Measurements from ENCODE around the gene SNAP25.

Gene SNAP25

DNA sequence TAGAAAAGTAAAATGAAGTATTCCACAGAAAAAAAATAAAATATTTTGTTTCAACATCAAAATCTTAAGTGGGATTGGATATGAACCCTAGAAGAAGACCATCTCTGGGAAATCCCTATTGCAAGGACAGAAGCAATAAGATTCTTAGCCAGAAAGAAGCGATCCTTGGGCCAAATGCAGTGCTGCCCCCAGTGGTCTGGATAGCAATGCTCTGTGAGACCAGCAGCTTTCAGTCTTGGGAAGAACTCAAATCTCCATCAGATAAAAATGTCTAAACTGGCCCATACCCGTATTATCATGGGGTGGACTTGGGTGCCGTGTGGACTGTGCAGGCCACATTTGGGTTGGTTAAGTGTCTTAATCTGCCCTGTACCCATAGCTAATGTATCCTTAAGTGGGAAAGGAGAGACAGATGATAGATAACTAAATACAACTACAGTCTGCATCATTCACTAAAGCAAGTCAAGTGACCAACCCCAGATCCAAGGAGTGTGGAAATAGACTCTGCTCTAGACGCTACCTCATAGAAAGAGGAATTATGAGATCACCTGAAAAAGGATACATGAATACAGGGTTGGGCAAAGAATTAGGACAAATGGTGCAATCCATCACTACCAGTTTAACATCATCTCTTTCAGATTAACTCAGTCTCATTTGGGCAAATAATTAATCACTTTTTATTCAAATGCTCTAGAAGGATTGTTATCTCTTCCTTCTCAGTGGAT, 38.9 kb upstream of the SNAP25 start:
- Histone ChIP-seq H3K4me3 (ENCODE audit: extremely low read depth, insufficient read depth, low read length, poor library complexity, severe bottlenecking) (no peak overlapping the region), H3K27ac (ENCODE audit: low read depth, low read length, severe bottlenecking) (no peak overlapping the region), H3K9me3 (ENCODE audit: control insufficient read depth, low read length) (no peaks in the 10 kb centered on the region), H3K4me1 (ENCODE audit: control insufficient read depth, insufficient read depth, low read length, poor library complexity, severe bottlenecking) (no peaks in the 10 kb centered on the region), H3K36me3 (ENCODE audit: control insufficient read depth, insufficient read depth, low read length) (no peaks in the 10 kb centered on the region)
- WGBS, 2 experiments (ENCODE audit: insufficient coverage in 2 of 2): 50 to 84% methylated on average over 1 to 3 of the region's 4 CpGs

- Histone ChIP-seq H3K27ac (ENCODE audit: low read depth, low read length, severe bottlenecking) (no peak overlapping the region), H3K36me3 (ENCODE audit: control insufficient read depth, insufficient read depth, low read length) (no peaks in the 10 kb centered on the region), H3K4me1 (ENCODE audit: control insufficient read depth, insufficient read depth, low read length, poor library complexity, severe bottlenecking) (no peaks in the 10 kb centered on the region), H3K4me3 (ENCODE audit: extremely low read depth, insufficient read depth, low read length, poor library complexity, severe bottlenecking) (no peak overlapping the region), H3K9me3 (ENCODE audit: control insufficient read depth, low read length) (no peaks in the 10 kb centered on the region)
- 100% methylated on average over 2 of the region's 2 CpGs; no CpG with 5 or more reads in 1 of the 2 experiments for WGBS, 2 experiments (ENCODE audit: insufficient coverage in 2 of 2)
These were observed 37.9 kb upstream of the SNAP25 start for GRCh38 chr20:10180651-10181235.

DNA sequence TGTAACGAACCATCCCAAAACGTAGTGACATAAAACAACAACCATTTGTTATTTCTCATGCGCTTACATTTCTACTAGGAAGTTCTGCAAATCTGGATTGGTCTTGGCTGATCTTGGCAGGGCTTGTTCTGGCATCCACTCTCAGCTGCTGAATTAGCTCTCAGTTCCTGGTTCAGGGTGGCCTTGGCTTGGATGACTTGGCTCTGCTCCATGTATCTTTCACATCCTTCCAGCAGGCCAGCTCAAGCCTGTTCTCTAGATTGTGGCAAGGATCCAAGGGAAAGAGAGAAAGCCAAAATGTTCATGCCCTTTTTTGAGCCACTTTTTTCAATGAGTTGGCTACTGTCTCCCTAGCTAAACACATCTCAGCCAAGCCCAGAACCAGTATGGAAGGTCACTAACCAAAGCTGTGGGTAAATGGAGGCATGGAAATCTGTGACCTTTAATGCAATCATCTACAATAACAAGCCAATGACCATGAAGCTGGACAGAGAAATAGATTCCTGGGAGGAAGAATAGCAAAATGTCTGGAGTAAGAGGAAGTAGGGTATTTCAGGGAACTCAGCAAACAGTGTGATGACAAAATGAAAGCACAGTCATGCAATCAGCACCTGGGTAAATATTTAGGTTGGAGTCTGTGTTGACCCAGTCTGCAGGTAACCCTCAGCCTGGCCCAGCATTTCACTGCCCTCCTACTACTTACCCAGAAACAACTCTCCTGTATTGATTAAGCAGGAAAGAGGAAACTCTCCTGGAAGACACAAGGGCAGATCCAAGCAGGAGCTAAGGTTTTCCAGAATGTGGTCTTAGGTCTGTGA, 32.7 kb upstream of the SNAP25 start:
- WGBS, 2 experiments (ENCODE audit: insufficient coverage in 2 of 2): 93 to 100% methylated on average over 2 to 3 of the region's 3 CpGs

DNA sequence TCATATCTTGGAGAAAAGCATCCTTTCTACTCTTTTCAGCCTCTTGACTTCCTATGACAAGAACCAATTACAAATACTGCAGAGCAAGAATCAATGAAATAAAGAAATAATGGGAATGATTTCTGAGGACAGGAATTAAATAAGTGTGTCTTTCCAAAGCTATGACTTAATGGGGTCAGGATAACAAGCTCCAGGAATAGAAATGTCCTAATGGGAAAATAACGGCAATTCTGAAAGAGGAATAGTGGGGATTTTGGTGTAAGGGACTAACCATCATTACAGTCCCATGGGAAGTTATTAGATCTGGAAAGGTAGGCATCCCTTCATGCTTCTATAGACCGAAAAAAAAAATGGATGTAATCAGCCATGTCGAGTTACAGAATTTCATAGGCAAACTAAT, 28.2 kb upstream of the SNAP25 start:
- Histone ChIP-seq H3K9me3 (ENCODE audit: control insufficient read depth, low read length) (peaks cover 3% of the 10 kb centered on the region), H3K4me3 (ENCODE audit: extremely low read depth, insufficient read depth, low read length, poor library complexity, severe bottlenecking) (no peak overlapping the region), H3K4me1 (ENCODE audit: control insufficient read depth, insufficient read depth, low read length, poor library complexity, severe bottlenecking) (no peaks in the 10 kb centered on the region), H3K27ac (ENCODE audit: low read depth, low read length, severe bottlenecking) (no peak overlapping the region), H3K36me3 (ENCODE audit: control insufficient read depth, insufficient read depth, low read length) (no peaks in the 10 kb centered on the region)
- 78 to 100% methylated on average over 1 to 2 of the region's 3 CpGs for WGBS, 2 experiments (ENCODE audit: insufficient coverage in 2 of 2)

More for the DNA sequence above, 32.7 kb upstream of the SNAP25 start:
- Histone ChIP-seq H3K4me1 (ENCODE audit: control insufficient read depth, insufficient read depth, low read length, poor library complexity, severe bottlenecking) (no peaks in the 10 kb centered on the region), H3K9me3 (ENCODE audit: control insufficient read depth, low read length) (peaks cover 3% of the 10 kb centered on the region), H3K4me3 (ENCODE audit: extremely low read depth, insufficient read depth, low read length, poor library complexity, severe bottlenecking) (no peak overlapping the region), H3K27ac (ENCODE audit: low read depth, low read length, severe bottlenecking) (no peak overlapping the region), H3K36me3 (ENCODE audit: control insufficient read depth, insufficient read depth, low read length) (no peaks in the 10 kb centered on the region)

DNA sequence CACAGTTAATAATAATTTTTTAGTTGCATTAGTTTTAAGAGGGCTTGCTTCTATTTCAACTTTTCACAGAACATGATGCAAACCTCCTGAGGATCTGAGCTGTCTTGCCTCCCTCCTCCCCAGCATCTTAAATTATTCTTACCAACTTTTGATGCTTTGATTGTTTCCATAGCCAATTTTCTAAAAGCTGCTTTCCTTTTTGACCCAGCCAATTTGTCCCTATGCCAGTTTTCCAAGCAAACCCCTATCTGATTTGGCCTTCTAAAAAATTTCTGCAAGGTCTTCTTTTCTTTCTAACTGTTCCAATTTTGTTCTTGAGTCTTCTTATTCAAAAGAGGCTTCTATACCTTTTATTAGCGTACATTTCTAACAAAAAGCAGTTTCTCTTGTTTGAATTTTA, 26.5 kb upstream of the SNAP25 start:
- Histone ChIP-seq H3K4me1 (ENCODE audit: control insufficient read depth, insufficient read depth, low read length, poor library complexity, severe bottlenecking) (no peaks in the 10 kb centered on the region), H3K4me3 (ENCODE audit: extremely low read depth, insufficient read depth, low read length, poor library complexity, severe bottlenecking) (no peak overlapping the region), H3K36me3 (ENCODE audit: control insufficient read depth, insufficient read depth, low read length) (no peaks in the 10 kb centered on the region), H3K27ac (ENCODE audit: low read depth, low read length, severe bottlenecking) (no peak overlapping the region), H3K9me3 (ENCODE audit: control insufficient read depth, low read length) (no peaks in the 10 kb centered on the region)
- no CpG with 5 or more reads among the region's 1 CpG for WGBS, 2 experiments (ENCODE audit: insufficient coverage in 2 of 2)

GRCh38 chr20:10194166-10194565, 24.5 kb upstream of the SNAP25 start:
- 90 to 91% methylated on average over 2 of the region's 2 CpGs for WGBS, 2 experiments (ENCODE audit: insufficient coverage in 2 of 2)
- H3K9me3 ChIP-seq (ENCODE audit: control insufficient read depth, low read length): no peaks in the 10 kb centered on the region
- no peaks in the 10 kb centered on the region for H3K4me1 ChIP-seq (ENCODE audit: control insufficient read depth, insufficient read depth, low read length, poor library complexity, severe bottlenecking)
- H3K4me3 ChIP-seq (ENCODE audit: extremely low read depth, insufficient read depth, low read length, poor library complexity, severe bottlenecking): no peak overlapping the region
- no peak overlapping the region for H3K27ac ChIP-seq (ENCODE audit: low read depth, low read length, severe bottlenecking)
- H3K36me3 ChIP-seq (ENCODE audit: control insufficient read depth, insufficient read depth, low read length): no peaks in the 10 kb centered on the region

DNA sequence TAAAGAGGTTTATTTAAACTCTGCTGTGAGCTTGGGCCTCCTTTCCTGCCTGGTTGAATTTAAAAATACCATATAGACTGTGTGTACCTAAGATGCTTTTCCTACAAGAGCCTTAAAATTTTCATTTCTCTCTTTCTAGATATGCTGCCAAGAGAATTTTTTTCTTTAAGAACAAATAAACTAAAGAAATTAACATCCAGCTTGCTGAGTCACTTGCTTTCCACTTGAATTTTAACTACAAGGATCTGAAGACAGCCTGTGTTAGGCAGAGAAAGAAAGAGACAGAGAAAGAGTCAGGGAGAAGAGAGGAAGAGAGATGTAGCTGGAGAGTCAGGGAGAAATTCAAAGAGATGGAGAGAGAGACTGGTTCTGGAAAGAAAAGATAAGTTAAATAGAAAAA, 18.3 kb upstream of the SNAP25 start:
- Histone ChIP-seq H3K4me3 (ENCODE audit: extremely low read depth, insufficient read depth, low read length, poor library complexity, severe bottlenecking) (no peak overlapping the region), H3K27ac (ENCODE audit: low read depth, low read length, severe bottlenecking) (no peak overlapping the region), H3K36me3 (ENCODE audit: control insufficient read depth, insufficient read depth, low read length) (no peaks in the 10 kb centered on the region), H3K4me1 (ENCODE audit: control insufficient read depth, insufficient read depth, low read length, poor library complexity, severe bottlenecking) (no peaks in the 10 kb centered on the region), H3K9me3 (ENCODE audit: control insufficient read depth, low read length) (no peaks in the 10 kb centered on the region)

- Histone ChIP-seq H3K4me3 (ENCODE audit: extremely low read depth, insufficient read depth, low read length, poor library complexity, severe bottlenecking) (no peak overlapping the region), H3K27ac (ENCODE audit: low read depth, low read length, severe bottlenecking) (no peak overlapping the region), H3K9me3 (ENCODE audit: control insufficient read depth, low read length) (no peaks in the 10 kb centered on the region), H3K36me3 (ENCODE audit: control insufficient read depth, insufficient read depth, low read length) (no peaks in the 10 kb centered on the region), H3K4me1 (ENCODE audit: control insufficient read depth, insufficient read depth, low read length, poor library complexity, severe bottlenecking) (no peaks in the 10 kb centered on the region)
- 85 to 87% methylated on average over 2 to 3 of the region's 3 CpGs for WGBS, 2 experiments (ENCODE audit: insufficient coverage in 2 of 2)
These were observed 17.2 kb upstream of the SNAP25 start for GRCh38 chr20:10201321-10201870.

GRCh38 chr20:10209091-10209490, 9.5 kb upstream of the SNAP25 start:
- Histone ChIP-seq H3K27ac (ENCODE audit: low read depth, low read length, severe bottlenecking) (no peak overlapping the region), H3K4me3 (ENCODE audit: extremely low read depth, insufficient read depth, low read length, poor library complexity, severe bottlenecking) (no peak overlapping the region), H3K9me3 (ENCODE audit: control insufficient read depth, low read length) (no peaks in the 10 kb centered on the region), H3K36me3 (ENCODE audit: control insufficient read depth, insufficient read depth, low read length) (no peaks in the 10 kb centered on the region), H3K4me1 (ENCODE audit: control insufficient read depth, insufficient read depth, low read length, poor library complexity, severe bottlenecking) (no peaks in the 10 kb centered on the region)
- WGBS, 2 experiments (ENCODE audit: insufficient coverage in 2 of 2): 67% methylated on average over 1 of the region's 1 CpG; no CpG with 5 or more reads in 1 of the 2 experiments

GRCh38 chr20:10213526-10213925, 5.1 kb upstream of the SNAP25 start:
- WGBS, 2 experiments (ENCODE audit: insufficient coverage in 2 of 2): 79 to 100% methylated on average over 1 of the region's 2 CpGs
- Histone ChIP-seq H3K4me3 (ENCODE audit: extremely low read depth, insufficient read depth, low read length, poor library complexity, severe bottlenecking) (no peak overlapping the region), H3K4me1 (ENCODE audit: control insufficient read depth, insufficient read depth, low read length, poor library complexity, severe bottlenecking) (no peaks in the 10 kb centered on the region), H3K27ac (ENCODE audit: low read depth, low read length, severe bottlenecking) (no peak overlapping the region), H3K9me3 (ENCODE audit: control insufficient read depth, low read length) (no peaks in the 10 kb centered on the region), H3K36me3 (ENCODE audit: control insufficient read depth, insufficient read depth, low read length) (no peaks in the 10 kb centered on the region)
